Measurements from ENCODE around the gene SLC5A3.

DNA sequence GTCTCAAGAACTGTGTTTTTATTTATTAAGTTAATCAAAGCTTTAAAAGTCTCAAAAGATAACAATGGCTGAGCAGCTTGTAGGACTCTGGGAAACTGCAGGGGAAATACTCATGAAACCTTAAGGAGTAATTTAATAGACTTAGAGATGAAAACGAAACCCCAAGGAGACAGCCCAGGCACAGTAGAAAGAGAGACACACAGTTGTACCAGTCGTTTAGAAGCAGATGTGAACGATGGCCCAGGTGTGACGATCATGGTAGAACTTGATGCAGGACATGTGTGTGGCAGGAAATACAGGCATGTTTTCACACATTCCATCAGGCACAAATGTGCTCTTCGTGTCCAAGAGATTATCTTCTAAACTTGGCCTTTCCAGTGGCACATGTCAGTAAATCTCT is 21.2 kb upstream of the SLC5A3 start:
- TF ChIP-seq, protein P1, sequence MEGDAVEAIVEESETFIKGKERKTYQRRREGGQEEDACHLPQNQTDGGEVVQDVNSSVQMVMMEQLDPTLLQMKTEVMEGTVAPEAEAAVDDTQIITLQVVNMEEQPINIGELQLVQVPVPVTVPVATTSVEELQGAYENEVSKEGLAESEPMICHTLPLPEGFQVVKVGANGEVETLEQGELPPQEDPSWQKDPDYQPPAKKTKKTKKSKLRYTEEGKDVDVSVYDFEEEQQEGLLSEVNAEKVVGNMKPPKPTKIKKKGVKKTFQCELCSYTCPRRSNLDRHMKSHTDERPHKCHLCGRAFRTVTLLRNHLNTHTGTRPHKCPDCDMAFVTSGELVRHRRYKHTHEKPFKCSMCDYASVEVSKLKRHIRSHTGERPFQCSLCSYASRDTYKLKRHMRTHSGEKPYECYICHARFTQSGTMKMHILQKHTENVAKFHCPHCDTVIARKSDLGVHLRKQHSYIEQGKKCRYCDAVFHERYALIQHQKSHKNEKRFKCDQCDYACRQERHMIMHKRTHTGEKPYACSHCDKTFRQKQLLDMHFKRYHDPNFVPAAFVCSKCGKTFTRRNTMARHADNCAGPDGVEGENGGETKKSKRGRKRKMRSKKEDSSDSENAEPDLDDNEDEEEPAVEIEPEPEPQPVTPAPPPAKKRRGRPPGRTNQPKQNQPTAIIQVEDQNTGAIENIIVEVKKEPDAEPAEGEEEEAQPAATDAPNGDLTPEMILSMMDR (IDR thresholded peaks at IDR 0.05; ENCODE audit: insufficient read depth, low read length, poor library complexity, severe bottlenecking) = no peak
- no peak for TF ChIP-seq EZH2phosphoT487 (conservative IDR thresholded peaks at IDR 0.05; ENCODE audit: low read length)

Data from SU-DHL-6 (cell line).